ENCODE results near the gene CDK6. TPM values are rescaled to one million over a fixed set of nuclear protein-coding genes. Genes with fewer than 3 reads are reported as not detected.
A peak's percentile ranks its signal among the peaks of the same experiment; 100 is the strongest.

CDK6 gene
- total RNA-seq, 1 experiment from 2014 or later = 41.4 TPM

DNA sequence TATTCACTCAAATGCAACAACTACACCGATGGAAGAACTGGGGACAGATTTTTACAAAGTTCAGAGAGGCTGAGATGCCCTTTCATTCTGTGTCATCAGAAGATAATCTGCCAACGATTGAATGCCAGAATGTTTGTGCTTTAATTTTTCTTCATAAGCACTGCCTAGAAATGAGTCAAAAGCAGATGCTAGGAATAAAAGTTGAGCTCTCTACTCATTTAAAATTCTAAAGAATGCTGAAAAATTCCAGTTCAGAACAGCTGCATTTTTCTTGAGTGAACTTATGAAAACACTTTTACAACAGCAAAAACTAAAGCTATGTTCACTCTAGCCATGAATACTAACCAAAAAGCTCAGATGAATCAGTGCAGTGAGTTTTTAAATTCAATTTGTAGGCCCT, 223.9 kb downstream of the CDK6 start:
- Histone ChIP-seq H3K4me3 (replicated peaks in 1 of 2; ENCODE audit: low read depth in 1 of 2, low read length in 2 of 2) (no peak overlapping the region), H3K9me3 (ENCODE audit: control insufficient read depth in 1 of 2, insufficient read depth in 1 of 2, low read depth in 1 of 2, low read length in 2 of 2) (no peaks in the 10 kb centered on the region), H4K20me1 (ENCODE audit: insufficient read depth) (no peaks in the 10 kb centered on the region), H3K9me2 (ENCODE audit: insufficient read depth) (no peaks in the 10 kb centered on the region), H2AFZ (ENCODE audit: low read depth, low read length, poor library complexity, severe bottlenecking) (no peak overlapping the region), H3K4me2 (ENCODE audit: low read length) (no peak overlapping the region), H3K79me2 (ENCODE audit: insufficient read depth, low read length) (no peaks in the 10 kb centered on the region), H3K27ac (ENCODE audit: low read depth, low read length) (no peak overlapping the region), H3K36me3 (ENCODE audit: control insufficient read depth in 1 of 2, insufficient read depth in 2 of 2, low read length in 2 of 2) (peaks cover 0 to 11% of the 10 kb centered on the region in 2 experiments; a peak in 2 of 4 replicates), H3K27me3 (ENCODE audit: insufficient read depth, low read length) (no peaks in the 10 kb centered on the region), H3K9ac (ENCODE audit: low read length) (no peak overlapping the region), H3K4me1 (ENCODE audit: control insufficient read depth in 1 of 2, insufficient read depth in 2 of 2, low read length in 2 of 2) (peaks cover 0 to 11% of the 10 kb centered on the region in 2 experiments; a peak in 2 of 4 replicates)
- ChIA-PET RAD21 (ENCODE audit: low non-redundant PET in 1 of 2, low total read pairs in 2 of 2, uncharacterized antibody in 2 of 2, unreplicated experiment in 2 of 2) (no interaction called here), POLR2A (no interaction called here), CTCF (no interaction called here)
- intact Hi-C loops (cut with micrococcal nuclease) = no loop called here
- no peak for TF ChIP-seq TCF7L2 (IDR thresholded peaks at IDR 0.05; ENCODE audit: borderline replicate concordance, extremely low read depth, insufficient read depth, insufficient read length)
- no peak for DNase-seq (ENCODE audit: low read depth, low spot score)
- ATAC-seq = no peak
- BruUV-seq (replicated peaks) = TSS peak; percentile 3

DNA sequence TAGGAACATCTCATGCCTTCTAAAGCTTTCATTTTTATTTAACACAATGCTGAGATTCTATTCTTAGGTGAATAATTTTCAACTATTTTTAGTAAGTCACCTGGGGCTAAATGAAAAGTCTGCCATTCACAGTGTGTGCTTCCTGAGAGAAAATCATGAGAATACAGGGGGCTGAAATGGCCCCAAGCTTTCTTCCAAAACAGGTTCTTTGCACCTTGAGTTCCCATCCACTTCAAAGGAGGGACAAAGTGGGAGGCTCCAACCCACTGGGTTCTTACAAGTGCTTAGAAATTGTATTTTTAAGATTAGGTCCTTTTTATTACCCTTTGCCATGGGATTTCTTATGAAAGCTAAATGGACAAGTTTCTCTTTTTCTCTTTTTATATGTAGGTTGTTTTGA, 224.6 kb downstream of the CDK6 start:
- H3K4me3 ChIP-seq (replicated peaks in 1 of 2; ENCODE audit: low read depth in 1 of 2, low read length in 2 of 2) = no peak overlapping the region
- ChIA-PET RAD21 (ENCODE audit: low non-redundant PET in 1 of 2, low total read pairs in 2 of 2, uncharacterized antibody in 2 of 2, unreplicated experiment in 2 of 2) (no interaction called here), CTCF (interaction anchor here (2.6 kb wide), 1 partner anchor 221 kb away, joined by 11 read pairs; no protein-coding TSS in a partner anchor), POLR2A (interaction anchor here (2.7 kb wide), 1 partner anchor 22 kb away, joined by 11 read pairs; the partner anchor contains the start of gene FAM133B)
- no peak overlapping the region for H2AFZ ChIP-seq (ENCODE audit: low read depth, low read length, poor library complexity, severe bottlenecking)
- DNase-seq (ENCODE audit: low read depth, low spot score) (no peak), ATAC-seq (no peak)
- no peak overlapping the region for H3K27ac ChIP-seq (ENCODE audit: low read depth, low read length)
- peaks cover 0 to 11% of the 10 kb centered on the region in 2 experiments; a peak in 2 of 4 replicates for H3K36me3 ChIP-seq (ENCODE audit: control insufficient read depth in 1 of 2, insufficient read depth in 2 of 2, low read length in 2 of 2)
- no peak overlapping the region for H3K9ac ChIP-seq (ENCODE audit: low read length)
- no TSS peak for BruUV-seq (replicated peaks)
- no peak overlapping the region for H3K4me2 ChIP-seq (ENCODE audit: low read length)
- H3K79me2 ChIP-seq (ENCODE audit: insufficient read depth, low read length) = no peaks in the 10 kb centered on the region
- no peaks in the 10 kb centered on the region for H4K20me1 ChIP-seq (ENCODE audit: insufficient read depth)
- TF ChIP-seq SIN3A (IDR thresholded peaks at IDR 0.05; ENCODE audit: low read depth) = no peak
- no peak for TF ChIP-seq CBX3 (IDR thresholded peaks at IDR 0.05; ENCODE audit: low read depth)
- TF ChIP-seq POLR2AphosphoS5 (IDR thresholded peaks at IDR 0.05; ENCODE audit: low read depth, low read length) = no peak
- TF ChIP-seq TCF7L2 (IDR thresholded peaks at IDR 0.05; ENCODE audit: borderline replicate concordance, extremely low read depth, insufficient read depth, insufficient read length) = no peak
- no peak for TF ChIP-seq EZH2phosphoT487 (IDR thresholded peaks at IDR 0.05; ENCODE audit: borderline replicate concordance)
- TF ChIP-seq CEBPB (IDR thresholded peaks at IDR 0.05; ENCODE audit: low read depth) = no peak
- TF ChIP-seq, protein P1, sequence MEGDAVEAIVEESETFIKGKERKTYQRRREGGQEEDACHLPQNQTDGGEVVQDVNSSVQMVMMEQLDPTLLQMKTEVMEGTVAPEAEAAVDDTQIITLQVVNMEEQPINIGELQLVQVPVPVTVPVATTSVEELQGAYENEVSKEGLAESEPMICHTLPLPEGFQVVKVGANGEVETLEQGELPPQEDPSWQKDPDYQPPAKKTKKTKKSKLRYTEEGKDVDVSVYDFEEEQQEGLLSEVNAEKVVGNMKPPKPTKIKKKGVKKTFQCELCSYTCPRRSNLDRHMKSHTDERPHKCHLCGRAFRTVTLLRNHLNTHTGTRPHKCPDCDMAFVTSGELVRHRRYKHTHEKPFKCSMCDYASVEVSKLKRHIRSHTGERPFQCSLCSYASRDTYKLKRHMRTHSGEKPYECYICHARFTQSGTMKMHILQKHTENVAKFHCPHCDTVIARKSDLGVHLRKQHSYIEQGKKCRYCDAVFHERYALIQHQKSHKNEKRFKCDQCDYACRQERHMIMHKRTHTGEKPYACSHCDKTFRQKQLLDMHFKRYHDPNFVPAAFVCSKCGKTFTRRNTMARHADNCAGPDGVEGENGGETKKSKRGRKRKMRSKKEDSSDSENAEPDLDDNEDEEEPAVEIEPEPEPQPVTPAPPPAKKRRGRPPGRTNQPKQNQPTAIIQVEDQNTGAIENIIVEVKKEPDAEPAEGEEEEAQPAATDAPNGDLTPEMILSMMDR (IDR thresholded peaks at IDR 0.05 in 2 of 3, conservative IDR thresholded peaks at IDR 0.05 in 1 of 3; ENCODE audit: borderline replicate concordance in 1 of 3, insufficient read depth in 1 of 3, low read depth in 2 of 3, low read length in 2 of 3) = no peak
- no peak for TF ChIP-seq ZNF274 (IDR thresholded peaks at IDR 0.05; ENCODE audit: low read depth, low read length)
- peaks cover 0 to 11% of the 10 kb centered on the region in 2 experiments; a peak in 2 of 4 replicates for H3K4me1 ChIP-seq (ENCODE audit: control insufficient read depth in 1 of 2, insufficient read depth in 2 of 2, low read length in 2 of 2)
- no peaks in the 10 kb centered on the region for H3K9me3 ChIP-seq (ENCODE audit: control insufficient read depth in 1 of 2, insufficient read depth in 1 of 2, low read depth in 1 of 2, low read length in 2 of 2)
- no peaks in the 10 kb centered on the region for H3K9me2 ChIP-seq (ENCODE audit: insufficient read depth)
- no peaks in the 10 kb centered on the region for H3K27me3 ChIP-seq (ENCODE audit: insufficient read depth, low read length)
- intact Hi-C loops (cut with micrococcal nuclease) = no loop called here

All from HCT116 (cell line).